ENCODE data around the gene SNAI1. TPM values are rescaled to one million over a fixed set of nuclear protein-coding genes. Genes with fewer than 3 reads are reported as not detected.

SNAI1 gene
- polyA plus RNA-seq, 1 donor (not counting 4 experiments of a cell fraction or from before 2014, with no cell fraction given), result not detected

DNA sequence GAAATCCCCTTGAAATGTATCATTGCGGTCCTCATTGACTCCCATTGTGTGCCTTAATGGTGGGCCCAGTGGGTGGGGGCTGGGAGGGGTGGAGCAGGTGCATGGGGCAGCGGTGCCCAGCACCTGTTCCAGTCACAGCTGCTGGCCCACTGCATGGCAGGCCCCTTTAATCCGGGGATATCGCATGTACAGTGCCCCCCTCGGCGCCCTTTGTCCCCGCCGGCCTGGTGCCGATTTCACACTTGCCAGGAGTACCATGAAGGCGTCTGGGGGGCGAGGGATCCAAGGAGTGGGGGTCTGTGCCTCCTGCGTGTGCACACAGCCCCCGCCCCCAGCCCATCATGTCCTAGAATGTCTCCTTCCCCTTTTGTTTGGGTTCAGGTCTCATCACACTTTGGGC, 2.8 kb downstream of the SNAI1 start:
- H3K4me2 ChIP-seq (ENCODE audit: control insufficient read depth, extremely low read depth, insufficient read depth, low read depth, low read length), result no peak overlapping the region
- H4K20me1 ChIP-seq (ENCODE audit: control insufficient read depth, extremely low read depth, insufficient read depth, low read length), result no peaks in the 10 kb centered on the region
- DNase-seq (ENCODE audit: low read depth, low spot score) (no peak), FAIRE-seq (no peak)
- no peaks in the 10 kb centered on the region for H3K79me2 ChIP-seq (ENCODE audit: control insufficient read depth, insufficient read depth, low read length)
- no peak overlapping the region for H3K27ac ChIP-seq (ENCODE audit: control insufficient read depth, insufficient read depth, low read length)
- no peaks in the 10 kb centered on the region for H3K9me1 ChIP-seq (ENCODE audit: control insufficient read depth, extremely low read depth, insufficient read depth, low read length)
- no peak overlapping the region for H3K4me3 ChIP-seq (ENCODE audit: control insufficient read depth in 2 of 3, extremely low read depth in 1 of 3, insufficient read depth in 2 of 3, low read depth in 1 of 3, low read length in 3 of 3)
- no peaks in the 10 kb centered on the region for H3K9me3 ChIP-seq (ENCODE audit: control insufficient read depth, low read depth, low read length)
- H3K27me3 ChIP-seq (ENCODE audit: control insufficient read depth, extremely low read depth, insufficient read depth, low read length), result peaks cover 24% of the 10 kb centered on the region
- TF ChIP-seq EZH2 (IDR thresholded peaks at IDR 0.05; ENCODE audit: low read length), result no peak
- no peaks in the 10 kb centered on the region for H3K36me3 ChIP-seq (ENCODE audit: control insufficient read depth in 2 of 2, extremely low read depth in 1 of 2, insufficient read depth in 2 of 2, low read length in 2 of 2)
- no peak overlapping the region for H2AFZ ChIP-seq (ENCODE audit: control insufficient read depth, low read length)
- peaks cover 9% of the 10 kb centered on the region for H3K4me1 ChIP-seq (ENCODE audit: control insufficient read depth, extremely low read depth, insufficient read depth, low read length)
- dilution Hi-C loops (cut with MboI; ENCODE audit: extremely low pct_ligation_motif_present, low sequenced_read_pairs), result no loop called here
- no peak overlapping the region for H3K9ac ChIP-seq (ENCODE audit: control insufficient read depth, extremely low read depth, insufficient read depth, low read length)

GRCh38 chr20:49986049-49986448, 3.3 kb downstream of the SNAI1 start:
- no peaks in the 10 kb centered on the region for H3K79me2 ChIP-seq (ENCODE audit: control insufficient read depth, insufficient read depth, low read length)
- no peak overlapping the region for H3K4me3 ChIP-seq (ENCODE audit: control insufficient read depth in 2 of 3, extremely low read depth in 1 of 3, insufficient read depth in 2 of 3, low read depth in 1 of 3, low read length in 3 of 3)
- FAIRE-seq (no peak), DNase-seq (ENCODE audit: low read depth, low spot score) (no peak)
- no peak overlapping the region for H2AFZ ChIP-seq (ENCODE audit: control insufficient read depth, low read length)
- no peaks in the 10 kb centered on the region for H4K20me1 ChIP-seq (ENCODE audit: control insufficient read depth, extremely low read depth, insufficient read depth, low read length)
- H3K27me3 ChIP-seq (ENCODE audit: control insufficient read depth, extremely low read depth, insufficient read depth, low read length), result peaks cover 20% of the 10 kb centered on the region
- no peak for TF ChIP-seq EZH2 (IDR thresholded peaks at IDR 0.05; ENCODE audit: low read length)
- no peak for TF ChIP-seq CTCF (optimal IDR thresholded peaks at IDR 0.05 in 1 of 3, IDR thresholded peaks at IDR 0.05 in 1 of 3, conservative IDR thresholded peaks at IDR 0.05 in 1 of 3; ENCODE audit: extremely low read depth in 1 of 3, insufficient read depth in 2 of 3, low read length in 3 of 3)
- H3K36me3 ChIP-seq (ENCODE audit: control insufficient read depth in 2 of 2, extremely low read depth in 1 of 2, insufficient read depth in 2 of 2, low read length in 2 of 2), result no peaks in the 10 kb centered on the region
- no peaks in the 10 kb centered on the region for H3K9me1 ChIP-seq (ENCODE audit: control insufficient read depth, extremely low read depth, insufficient read depth, low read length)
- H3K9me3 ChIP-seq (ENCODE audit: control insufficient read depth, low read depth, low read length), result no peaks in the 10 kb centered on the region
- peaks cover 9% of the 10 kb centered on the region for H3K4me1 ChIP-seq (ENCODE audit: control insufficient read depth, extremely low read depth, insufficient read depth, low read length)
- H3K9ac ChIP-seq (ENCODE audit: control insufficient read depth, extremely low read depth, insufficient read depth, low read length), result no peak overlapping the region
- dilution Hi-C loops (cut with MboI; ENCODE audit: extremely low pct_ligation_motif_present, low sequenced_read_pairs), result no loop called here
- no peak overlapping the region for H3K27ac ChIP-seq (ENCODE audit: control insufficient read depth, insufficient read depth, low read length)
- no peak overlapping the region for H3K4me2 ChIP-seq (ENCODE audit: control insufficient read depth, extremely low read depth, insufficient read depth, low read depth, low read length)

All from keratinocyte (primary cell).